SH-SY5Y (cell line): ENCODE data around the gene TERT.

Source experiments
- GATA2 ChIP-seq: IDR thresholded peaks from 2 replicates; pipeline ENCODE4 v1.6.1; 2011; ENCODE audit warnings: mild to moderate bottlenecking, low read depth, low read length
- GATA3 ChIP-seq: IDR thresholded peaks from 2 replicates; pipeline ENCODE4 v1.6.1; 2011; ENCODE audit warnings: low read depth, mild to moderate bottlenecking, low read length, moderate library complexity

- TF ChIP-seq GATA3 (no peak), GATA2 (no peak)
These were observed 59.0 kb downstream of the TERT start for GRCh38 chr5:1235838-1236237.
